DND-41 (cell line): ENCODE results near the gene FBXO41.
"Not testable (repeated sequence)": the region's sequence is repeated elsewhere in the genome, so short reads cannot be mapped to it uniquely, and the experiment has no call there.

Experiments used
- ATAC-seq: fragments of 200-7000 bp; cut with Tn5 transposase; 3 replicates; pipeline ENCODE4 v1.9.1; 2021; ENCODE audit warnings: low read depth; ENCODE audit not compliant: insufficient read depth
- DNase-seq: peaks from one replicate; pipeline ENCODE4 v3.0.0-alpha.2; 2020
- H2AFZ ChIP-seq: 2 replicates; pipeline ENCODE4 v1.6.0; 2012; ENCODE audit warnings: low read depth, low read length
- H3K27ac ChIP-seq: 2 replicates; pipeline ENCODE4 v1.5.1; 2012; ENCODE audit warnings: low read length, inconsistent platforms
- H3K27me3 ChIP-seq: fragments of 200-600 bp; sonication (generic); 2 replicates; pipeline ENCODE4 v1.6.0; 2012; ENCODE audit warnings: low read length, mild to moderate bottlenecking, inconsistent platforms; ENCODE audit not compliant: insufficient read depth, poor library complexity
- H3K36me3 ChIP-seq: 2 replicates; pipeline ENCODE4 v1.5.1; 2012; ENCODE audit warnings: low read length, inconsistent platforms; ENCODE audit not compliant: insufficient read depth
- H3K4me1 ChIP-seq: 2 replicates; pipeline ENCODE4 v1.5.1; 2012; ENCODE audit warnings: mild to moderate bottlenecking, low read length; ENCODE audit not compliant: insufficient read depth
- H3K4me2 ChIP-seq: 2 replicates; pipeline ENCODE4 v1.6.0; 2012; ENCODE audit warnings: mild to moderate bottlenecking, moderate library complexity, low read length, inconsistent platforms; ENCODE audit not compliant: insufficient read depth
- H3K4me3 ChIP-seq, 2 experiments: fragments of 200-600 bp in 1 of 2; shearing (Covaris generic) in 1 of 2; 2 replicates each; pipeline ENCODE4 v1.5.1; 2012 to 2016; ENCODE audit warnings: inconsistent platforms in 2 of 2, low read length in 2 of 2, mild to moderate bottlenecking in 2 of 2, low read depth in 1 of 2, moderate library complexity in 1 of 2
- H3K79me2 ChIP-seq: 2 replicates; pipeline ENCODE4 v1.6.0; 2012; ENCODE audit warnings: low read length, inconsistent platforms; ENCODE audit not compliant: insufficient read depth
- H3K9ac ChIP-seq: 2 replicates; pipeline ENCODE4 v1.6.0; 2012; ENCODE audit warnings: low read depth, mild to moderate bottlenecking, inconsistent platforms, low read length, moderate library complexity
- H3K9me3 ChIP-seq: 2 replicates; pipeline ENCODE4 v1.5.1; 2012; ENCODE audit warnings: low read length, moderate library complexity, mild to moderate bottlenecking, inconsistent platforms; ENCODE audit not compliant: insufficient read depth, severe bottlenecking
- H4K20me1 ChIP-seq: 2 replicates; pipeline ENCODE4 v1.6.0; 2012; ENCODE audit warnings: low read length; ENCODE audit not compliant: insufficient read depth
- EZH2 ChIP-seq: IDR thresholded peaks from 3 replicates; pipeline ENCODE4 v1.6.1; 2012; ENCODE audit warnings: borderline replicate concordance, low read depth, mild to moderate bottlenecking, moderate library complexity, low read length, inconsistent platforms; ENCODE audit not compliant: severe bottlenecking
- TF ChIP-seq, protein P1 (sequence below): IDR thresholded peaks from 2 replicates; pipeline ENCODE4 v1.5.1; 2012; ENCODE audit warnings: borderline replicate concordance, low read length, moderate library complexity, mild to moderate bottlenecking; ENCODE audit not compliant: poor library complexity, severe bottlenecking; ENCODE audit errors: extremely low read depth

The FBXO41 gene

DNA sequence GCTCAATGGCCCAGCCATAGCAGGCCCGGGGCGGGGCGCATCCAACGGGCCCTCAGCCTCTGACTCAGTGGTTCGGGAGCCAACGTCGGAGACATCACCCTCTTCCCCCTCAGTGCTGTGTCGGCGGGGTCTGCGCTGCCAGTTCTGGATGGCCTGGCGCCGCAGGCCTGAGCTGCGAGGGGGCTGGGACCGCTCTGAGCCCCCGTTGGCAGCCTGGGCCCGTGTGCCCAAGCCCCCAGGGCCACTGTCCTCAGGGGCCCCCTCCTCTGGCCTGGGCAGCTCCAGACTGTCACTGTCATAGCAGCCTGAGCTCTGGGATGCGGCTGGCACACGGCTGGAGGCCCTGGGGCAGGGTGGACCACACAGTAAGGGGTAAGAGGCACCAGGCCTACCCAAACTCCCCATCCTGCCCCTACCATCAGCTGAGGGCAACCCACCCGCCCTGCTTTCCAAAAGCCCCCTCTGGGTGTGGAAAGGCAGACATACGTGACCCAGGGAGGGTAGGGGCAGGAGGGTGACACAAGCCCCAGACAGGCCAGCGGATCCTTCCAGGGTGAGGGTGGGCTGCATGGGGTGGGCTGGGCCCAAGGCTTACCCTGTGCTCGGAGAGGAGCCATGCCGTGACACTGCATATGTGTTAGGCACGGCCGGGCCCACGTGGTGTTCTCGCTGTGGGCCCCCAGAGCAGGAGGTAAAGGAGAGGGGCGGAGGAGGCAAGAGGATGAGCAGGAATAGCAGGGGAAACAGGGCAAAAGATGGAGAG, 18.8 kb downstream of the FBXO41 start:
- Histone ChIP-seq H3K79me2 (peaks cover 21% of the 10 kb centered on the region), H3K4me3 (no peak overlapping the region), H4K20me1 (peaks cover 41% of the 10 kb centered on the region), H3K9ac (no peak overlapping the region), H2AFZ (no peak overlapping the region), H3K9me3 (no peaks in the 10 kb centered on the region), H3K4me2 (no peak overlapping the region), H3K36me3 (peaks cover 81% of the 10 kb centered on the region), H3K4me1 (no peaks in the 10 kb centered on the region), H3K27me3 (no peaks in the 10 kb centered on the region), H3K27ac (no peak overlapping the region)
- ATAC-seq: no peak
- TF ChIP-seq EZH2: no peak
- DNase-seq: no peak

DNA sequence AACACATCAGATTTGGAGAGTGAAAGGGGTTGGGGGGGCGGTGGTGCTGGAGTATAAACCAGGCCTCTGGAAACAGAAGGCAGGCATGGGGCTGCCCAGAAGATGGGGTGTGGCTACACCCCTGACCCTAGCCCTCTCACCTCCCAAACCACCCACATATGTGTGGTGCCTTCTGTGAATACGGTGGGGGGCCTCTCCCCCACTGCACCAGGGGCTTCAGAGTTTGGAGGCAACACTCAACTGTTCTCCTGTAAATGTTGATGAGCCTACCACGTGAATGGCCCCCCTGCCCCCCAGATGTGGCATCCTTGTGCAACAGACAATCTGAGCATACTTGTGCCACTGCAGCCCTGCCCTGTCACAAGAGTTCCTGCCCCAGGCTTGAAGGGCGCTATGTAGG, 19.5 kb downstream of the FBXO41 start:
- Histone ChIP-seq H3K4me3 (no peak overlapping the region), H3K9ac (no peak overlapping the region), H3K27ac (no peak overlapping the region), H3K9me3 (no peaks in the 10 kb centered on the region), H3K36me3 (peaks cover 85% of the 10 kb centered on the region), H3K27me3 (no peaks in the 10 kb centered on the region), H2AFZ (no peak overlapping the region), H3K79me2 (peaks cover 14% of the 10 kb centered on the region), H3K4me1 (no peaks in the 10 kb centered on the region), H3K4me2 (no peak overlapping the region), H4K20me1 (peaks cover 36% of the 10 kb centered on the region)
- ATAC-seq: no peak
- TF ChIP-seq, protein P1, sequence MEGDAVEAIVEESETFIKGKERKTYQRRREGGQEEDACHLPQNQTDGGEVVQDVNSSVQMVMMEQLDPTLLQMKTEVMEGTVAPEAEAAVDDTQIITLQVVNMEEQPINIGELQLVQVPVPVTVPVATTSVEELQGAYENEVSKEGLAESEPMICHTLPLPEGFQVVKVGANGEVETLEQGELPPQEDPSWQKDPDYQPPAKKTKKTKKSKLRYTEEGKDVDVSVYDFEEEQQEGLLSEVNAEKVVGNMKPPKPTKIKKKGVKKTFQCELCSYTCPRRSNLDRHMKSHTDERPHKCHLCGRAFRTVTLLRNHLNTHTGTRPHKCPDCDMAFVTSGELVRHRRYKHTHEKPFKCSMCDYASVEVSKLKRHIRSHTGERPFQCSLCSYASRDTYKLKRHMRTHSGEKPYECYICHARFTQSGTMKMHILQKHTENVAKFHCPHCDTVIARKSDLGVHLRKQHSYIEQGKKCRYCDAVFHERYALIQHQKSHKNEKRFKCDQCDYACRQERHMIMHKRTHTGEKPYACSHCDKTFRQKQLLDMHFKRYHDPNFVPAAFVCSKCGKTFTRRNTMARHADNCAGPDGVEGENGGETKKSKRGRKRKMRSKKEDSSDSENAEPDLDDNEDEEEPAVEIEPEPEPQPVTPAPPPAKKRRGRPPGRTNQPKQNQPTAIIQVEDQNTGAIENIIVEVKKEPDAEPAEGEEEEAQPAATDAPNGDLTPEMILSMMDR: no peak
- no peak for TF ChIP-seq EZH2
- DNase-seq: no peak

DNA sequence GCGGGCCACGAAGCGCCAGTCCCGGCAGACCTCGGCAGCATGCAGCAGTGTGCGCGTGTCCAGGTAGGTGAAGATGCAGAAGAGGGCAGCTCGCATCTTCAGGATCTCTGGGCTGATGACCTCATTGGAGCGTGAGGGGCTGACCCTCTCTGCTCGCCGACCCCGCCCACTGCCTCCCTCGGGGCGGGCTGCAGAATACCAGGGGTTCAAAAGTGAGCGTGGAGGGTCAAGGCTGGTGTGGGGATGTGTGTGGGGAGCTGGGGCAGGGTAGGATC, 20.0 kb downstream of the FBXO41 start:
- ATAC-seq: no peak

DNA sequence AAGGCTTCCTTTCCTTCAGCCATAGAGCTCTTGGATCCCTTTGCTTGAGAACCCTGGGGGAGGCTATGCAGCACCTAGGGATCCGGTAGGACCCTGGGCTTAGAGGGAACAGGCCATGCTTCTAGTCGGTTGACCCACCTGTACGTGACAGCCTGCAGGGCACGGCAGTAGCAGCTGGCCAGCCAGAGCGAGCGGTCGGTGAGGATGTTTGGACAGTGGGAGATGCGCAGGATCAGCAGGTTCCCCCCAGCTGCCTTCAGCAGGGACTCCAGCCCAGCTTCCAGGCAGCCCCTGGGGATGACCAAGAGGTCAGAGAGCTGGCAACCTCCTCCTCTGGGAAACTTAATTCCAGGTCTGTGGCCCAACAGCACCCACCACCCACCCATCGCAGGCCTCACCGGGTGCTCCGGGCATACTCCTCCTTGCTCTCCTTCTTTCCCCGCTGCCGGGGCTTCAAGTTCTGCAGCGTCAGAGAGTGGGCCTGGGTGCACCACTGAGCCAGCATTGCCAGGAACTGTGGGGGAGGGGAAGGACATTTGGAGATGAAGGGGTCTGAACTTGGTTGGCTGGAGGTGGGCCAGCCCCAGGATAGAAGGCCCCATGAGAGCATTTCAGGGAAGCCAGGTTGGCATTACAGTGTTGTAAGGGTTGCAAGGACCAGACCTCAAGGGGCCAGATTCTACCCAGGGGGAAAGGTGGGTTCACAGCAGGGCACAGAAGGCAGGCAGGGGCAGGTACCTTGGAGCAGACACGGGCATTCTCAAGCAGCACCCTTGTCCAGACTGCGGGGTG, 20.5 kb downstream of the FBXO41 start:
- Histone ChIP-seq H3K27me3 (no peaks in the 10 kb centered on the region), H3K4me1 (no peaks in the 10 kb centered on the region)

More for the DNA sequence above, 20.0 kb downstream of the FBXO41 start:
- peaks cover 36% of the 10 kb centered on the region for H4K20me1 ChIP-seq
- H3K79me2 ChIP-seq: peaks cover 12% of the 10 kb centered on the region
- H3K4me3 ChIP-seq: no peak overlapping the region
- H3K27ac ChIP-seq: no peak overlapping the region
- H3K4me1 ChIP-seq: no peaks in the 10 kb centered on the region
- H2AFZ ChIP-seq: no peak overlapping the region
- H3K36me3 ChIP-seq: peaks cover 88% of the 10 kb centered on the region
- no peaks in the 10 kb centered on the region for H3K9me3 ChIP-seq
- DNase-seq: no peak
- no peak overlapping the region for H3K4me2 ChIP-seq
- no peak overlapping the region for H3K9ac ChIP-seq
- H3K27me3 ChIP-seq: no peaks in the 10 kb centered on the region
- TF ChIP-seq EZH2: no peak
- TF ChIP-seq, protein P1: no peak

DNA sequence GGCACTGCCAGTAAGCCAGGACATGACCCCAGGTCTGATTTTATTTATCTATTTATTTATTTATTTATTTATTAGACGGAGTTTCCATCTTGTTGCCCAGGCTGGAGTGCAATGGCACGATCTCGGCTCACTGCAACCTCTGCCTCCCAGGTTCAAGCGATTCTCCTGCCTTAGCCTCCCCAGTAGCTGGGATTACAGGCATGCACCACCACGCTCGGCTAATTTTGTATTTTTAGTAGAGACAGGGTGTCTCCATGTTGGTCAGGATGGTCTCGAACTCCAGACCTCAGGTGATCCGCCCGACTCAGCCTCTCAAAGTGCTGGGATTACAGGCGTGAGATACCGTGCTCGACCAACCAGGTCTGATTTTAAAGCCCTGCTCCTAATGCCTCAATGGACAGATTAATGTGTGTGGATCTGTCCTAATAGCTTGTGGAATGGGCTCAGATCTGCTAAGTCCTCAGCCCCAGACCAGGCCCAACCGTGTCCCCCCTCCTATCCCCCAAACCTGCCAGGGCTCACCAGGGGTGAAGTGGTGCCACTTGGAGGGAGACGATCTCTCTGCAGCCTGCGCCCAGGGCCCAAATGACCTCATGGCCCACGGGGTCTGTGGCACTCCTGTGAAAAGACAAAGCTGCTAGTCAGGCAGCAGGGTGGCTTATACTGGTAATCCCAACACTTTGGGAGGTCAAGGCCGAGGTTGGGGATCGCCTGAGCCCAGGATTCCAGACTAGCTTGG, 21.4 kb downstream of the FBXO41 start:
- H3K4me1 ChIP-seq, DNase-seq, H3K4me3 ChIP-seq, H3K4me2 ChIP-seq, H3K27ac ChIP-seq, H2AFZ ChIP-seq, H3K9me3 ChIP-seq, H3K9ac ChIP-seq, H3K27me3 ChIP-seq, ATAC-seq: not testable (repeated sequence)
- H3K36me3 ChIP-seq: peaks cover 89% of the 10 kb centered on the region
- peaks cover 30% of the 10 kb centered on the region for H4K20me1 ChIP-seq
- peaks cover 12% of the 10 kb centered on the region for H3K79me2 ChIP-seq

More for the DNA sequence above, 20.5 kb downstream of the FBXO41 start:
- ATAC-seq: no peak
- Histone ChIP-seq H3K79me2 (peaks cover 12% of the 10 kb centered on the region), H3K36me3 (peaks cover 89% of the 10 kb centered on the region), H3K9me3 (no peaks in the 10 kb centered on the region), H4K20me1 (peaks cover 36% of the 10 kb centered on the region), H3K4me3 (no peak overlapping the region), H2AFZ (no peak overlapping the region), H3K4me2 (no peak overlapping the region), H3K27ac (no peak overlapping the region), H3K9ac (no peak overlapping the region)
- DNase-seq: no peak
- TF ChIP-seq, protein P1: no peak
- no peak for TF ChIP-seq EZH2
